Stimulated activated naive B cell treated with anti-CD40 and anti-IgM and Interleukin-4, amounts not matched to agents 10 μg/mL and 1 μg/mL and 100 μg/mL, for 72 hours (primary cell): ENCODE results near the gene PTGES3L.
A peak's percentile ranks its signal among the peaks of the same experiment; 100 is the strongest.

Experiments used
- ATAC-seq, 2 donors: fragments of 150-1000 bp; cut with Tn5 transposase; replicated peaks; 2 replicates each; pipeline ENCODE4 v1.10.0; 2021; ENCODE audit warnings: moderate library complexity in 1 of 2
- DNase-seq: peaks from one replicate; pipeline ENCODE4 v3.0.0; 2021
- H3K27ac Mint-ChIP-seq: one replicate; pipeline ENCODE4 v1.8.0; 2022; ENCODE audit warnings: mild to moderate bottlenecking, mixed read lengths
- H3K27me3 Mint-ChIP-seq, 2 donors: one replicate each; pipeline ENCODE4 v1.8.0; 2022; ENCODE audit warnings: mixed read lengths in 2 of 2
- H3K36me3 Mint-ChIP-seq, 2 donors: one replicate each; pipeline ENCODE4 v1.8.0; 2022; ENCODE audit warnings: mixed read lengths in 2 of 2, mild to moderate bottlenecking in 1 of 2
- H3K4me1 Mint-ChIP-seq, 2 donors: one replicate each; pipeline ENCODE4 v1.8.0; 2022; ENCODE audit warnings: mixed read lengths in 2 of 2, mild to moderate bottlenecking in 1 of 2
- H3K4me3 Mint-ChIP-seq, 2 donors: one replicate each; pipeline ENCODE4 v1.8.0; 2022; ENCODE audit warnings: mild to moderate bottlenecking in 2 of 2, mixed read lengths in 2 of 2, moderate library complexity in 1 of 2
- H3K9me3 Mint-ChIP-seq, 2 donors: one replicate each; pipeline ENCODE4 v1.8.0; 2022; ENCODE audit warnings: mixed read lengths in 2 of 2, mild to moderate bottlenecking in 1 of 2

Gene PTGES3L

DNA sequence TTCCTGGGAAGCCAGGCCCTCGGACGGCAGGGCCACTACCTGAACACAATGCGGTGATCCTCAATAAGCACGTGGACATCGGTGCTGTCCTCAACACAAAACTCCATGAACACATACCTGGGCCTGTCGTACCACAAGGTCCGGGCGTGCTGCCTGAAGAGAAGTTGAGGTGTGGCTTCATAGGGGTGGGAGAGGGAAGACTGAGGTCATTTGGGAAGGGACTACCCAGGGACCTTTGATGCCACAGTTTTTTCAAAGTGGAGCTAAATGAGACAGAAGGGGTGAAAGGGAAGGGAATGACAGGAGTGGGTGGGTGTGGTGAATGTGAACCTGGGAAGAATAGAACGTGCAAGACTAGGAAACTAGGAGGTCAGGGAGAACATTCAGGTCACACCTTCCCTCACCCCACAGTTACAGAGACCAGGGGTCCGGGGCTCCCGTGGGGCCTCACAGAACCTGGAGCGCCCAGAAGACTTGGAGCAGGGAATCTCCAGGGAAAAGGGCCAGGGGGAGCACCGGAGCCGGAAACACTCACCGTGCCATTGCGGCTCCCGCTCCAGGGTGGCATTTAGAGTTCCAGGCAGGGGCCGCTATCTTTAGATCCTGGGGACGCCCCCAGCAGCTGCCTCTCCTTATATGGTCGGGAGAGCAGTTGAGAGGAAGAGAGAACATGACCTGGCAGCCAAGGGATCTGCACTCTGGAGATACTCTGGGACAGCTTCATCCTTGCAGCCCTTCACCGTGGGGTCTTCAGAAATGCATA lies at the start of gene PTGES3L:
TSS of gene PTGES3L (minus strand) at position 570 of the 763 bp plus-strand sequence. CDS start at position 543, 27 bp downstream.
- no peaks in the 10 kb centered on the region for H3K9me3 Mint-ChIP-seq
- H3K4me3 Mint-ChIP-seq: peak within 1 kb of the TSS; percentile 86 to 99
- no peaks in the 10 kb centered on the region for H3K27me3 Mint-ChIP-seq
- H3K4me1 Mint-ChIP-seq: peaks cover 22 to 58% of the 10 kb centered on the region in 2 donors
- H3K36me3 Mint-ChIP-seq: peaks cover 9 to 17% of the 10 kb centered on the region in 2 donors
- peak within 1 kb of the TSS; percentile 98 for H3K27ac Mint-ChIP-seq
- DNase-seq (peak; percentile 24), ATAC-seq (peak; percentile 49 to 54)

- Mint-ChIP-seq H3K4me1 (peaks cover 11 to 17% of the 10 kb centered on the region in 2 donors), H3K4me3 (no peak overlapping the region), H3K27ac (no peak overlapping the region), H3K36me3 (no peaks in the 10 kb centered on the region), H3K27me3 (no peaks in the 10 kb centered on the region), H3K9me3 (no peaks in the 10 kb centered on the region)
- DNase-seq (no peak), ATAC-seq (no peak)
Measured at GRCh38 chr17:43028221-43028861, 48.5 kb upstream of the PTGES3L start.

DNA sequence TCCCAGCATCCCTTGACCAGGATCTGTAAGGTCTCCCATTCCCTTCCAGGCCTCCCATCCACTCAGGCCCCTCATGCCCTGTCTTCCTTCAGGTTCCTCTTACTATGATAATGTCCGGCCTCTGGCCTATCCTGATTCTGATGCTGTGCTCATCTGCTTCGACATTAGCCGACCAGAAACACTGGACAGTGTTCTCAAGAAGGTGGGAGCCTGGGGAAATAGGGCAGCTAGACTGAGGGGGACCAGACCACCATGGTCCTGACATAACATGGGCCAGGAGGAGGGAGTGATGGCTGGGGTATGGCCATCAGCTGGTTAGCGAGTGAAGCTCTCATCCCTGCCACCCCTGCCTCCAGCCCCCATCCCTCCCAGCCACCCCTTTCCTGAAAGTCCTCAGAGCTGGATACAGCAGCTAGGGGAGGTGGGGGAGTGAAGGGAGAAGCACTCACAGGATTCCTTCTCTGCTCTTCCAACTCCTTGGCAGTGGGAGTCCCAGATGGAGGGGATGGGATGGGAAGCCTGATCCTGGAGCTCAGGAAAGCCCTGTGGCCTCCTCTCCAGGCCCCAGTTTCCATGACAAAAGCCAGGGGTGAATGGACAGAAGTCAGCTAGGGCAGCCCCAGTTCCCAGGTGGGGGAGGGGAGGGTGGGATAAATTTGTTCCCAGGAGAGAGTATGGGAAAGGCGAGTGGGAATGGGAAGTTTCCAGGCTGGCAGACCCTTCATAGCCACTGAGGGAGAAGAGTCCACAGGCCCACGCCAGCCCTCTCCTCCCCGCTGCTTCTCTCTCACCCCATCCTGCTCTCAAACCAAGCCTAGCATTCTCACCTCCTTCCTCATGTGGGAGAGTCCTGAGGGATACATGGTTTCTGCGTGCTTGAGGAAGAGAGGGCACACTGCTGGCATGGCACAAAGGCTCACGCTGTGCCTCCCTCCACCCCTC lies 47.5 kb upstream of the PTGES3L start:
- no peak for DNase-seq
- Mint-ChIP-seq H3K9me3 (no peaks in the 10 kb centered on the region), H3K4me1 (peaks cover 11 to 21% of the 10 kb centered on the region in 2 donors), H3K36me3 (no peaks in the 10 kb centered on the region), H3K4me3 (no peak overlapping the region), H3K27ac (no peak overlapping the region), H3K27me3 (no peaks in the 10 kb centered on the region)
- ATAC-seq: no peak

DNA sequence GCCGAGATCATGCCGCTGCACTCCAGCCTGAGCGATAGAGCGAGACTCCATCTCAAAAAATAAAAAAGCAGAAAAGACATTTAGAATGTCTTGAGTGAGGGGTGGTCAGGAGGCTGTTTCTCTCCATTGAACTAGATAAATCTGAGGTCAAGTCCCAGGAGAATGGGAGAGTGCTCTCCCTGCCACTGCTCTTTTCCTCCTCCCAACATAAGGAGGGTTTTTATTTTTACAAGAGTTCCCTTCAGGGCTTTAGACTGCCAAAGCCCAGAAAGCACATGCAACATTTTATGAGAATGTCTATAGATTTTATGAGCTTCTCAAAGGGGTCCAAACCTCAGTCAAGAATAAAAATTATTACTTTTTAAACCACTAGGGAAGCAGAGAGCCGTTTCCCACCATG lies 46.7 kb upstream of the PTGES3L start:
- H3K27me3 Mint-ChIP-seq: no peaks in the 10 kb centered on the region
- H3K9me3 Mint-ChIP-seq: no peaks in the 10 kb centered on the region
- ATAC-seq: no peak
- no peak overlapping the region for H3K27ac Mint-ChIP-seq
- no peak for DNase-seq
- H3K4me1 Mint-ChIP-seq: peaks cover 13 to 29% of the 10 kb centered on the region in 2 donors
- no peak overlapping the region for H3K4me3 Mint-ChIP-seq
- no peaks in the 10 kb centered on the region for H3K36me3 Mint-ChIP-seq

DNA sequence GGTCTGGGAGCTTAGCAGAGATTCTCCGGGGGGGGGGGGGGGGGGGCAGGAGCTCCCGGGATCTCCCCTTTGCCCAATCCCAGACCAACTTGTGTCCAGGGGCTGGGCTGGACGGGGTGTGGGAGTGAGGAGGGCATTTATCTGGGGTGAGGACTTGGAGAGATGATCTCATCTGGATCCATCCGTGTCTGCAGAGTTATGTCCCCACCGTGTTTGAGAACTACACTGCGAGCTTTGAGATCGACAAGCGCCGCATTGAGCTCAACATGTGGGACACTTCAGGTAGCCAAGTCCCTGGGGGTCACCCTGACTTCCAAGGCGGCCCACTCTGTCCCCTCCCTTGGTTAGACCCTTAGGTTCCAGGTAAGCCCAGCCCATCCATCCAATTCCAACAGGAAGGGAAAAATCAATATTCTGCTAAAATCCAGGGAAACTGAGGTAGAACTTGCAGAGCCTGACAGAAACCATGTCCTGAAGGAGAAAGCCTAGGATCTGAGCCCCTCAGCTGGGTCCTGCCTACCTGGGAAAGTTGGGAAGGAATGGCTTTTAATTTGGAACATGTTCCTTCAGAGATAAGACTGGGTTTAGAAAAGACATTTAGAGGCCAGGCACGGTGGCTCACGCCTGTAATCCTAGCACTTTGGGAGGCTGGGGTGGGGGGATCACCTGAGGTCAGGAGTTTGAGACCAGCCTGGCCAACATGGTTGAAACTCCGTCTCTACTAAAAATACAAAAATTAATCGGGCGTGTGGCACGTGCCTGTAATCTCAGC lies 46.1 kb upstream of the PTGES3L start:
- no peak overlapping the region for H3K27ac Mint-ChIP-seq
- H3K27me3 Mint-ChIP-seq: no peaks in the 10 kb centered on the region
- no peak for DNase-seq
- no peak for ATAC-seq
- H3K9me3 Mint-ChIP-seq: no peaks in the 10 kb centered on the region
- peaks cover 16 to 35% of the 10 kb centered on the region in 2 donors for H3K4me1 Mint-ChIP-seq
- peak overlapping the region in 1 of 2 donors; percentile 67 for H3K4me3 Mint-ChIP-seq
- H3K36me3 Mint-ChIP-seq: no peaks in the 10 kb centered on the region

DNA sequence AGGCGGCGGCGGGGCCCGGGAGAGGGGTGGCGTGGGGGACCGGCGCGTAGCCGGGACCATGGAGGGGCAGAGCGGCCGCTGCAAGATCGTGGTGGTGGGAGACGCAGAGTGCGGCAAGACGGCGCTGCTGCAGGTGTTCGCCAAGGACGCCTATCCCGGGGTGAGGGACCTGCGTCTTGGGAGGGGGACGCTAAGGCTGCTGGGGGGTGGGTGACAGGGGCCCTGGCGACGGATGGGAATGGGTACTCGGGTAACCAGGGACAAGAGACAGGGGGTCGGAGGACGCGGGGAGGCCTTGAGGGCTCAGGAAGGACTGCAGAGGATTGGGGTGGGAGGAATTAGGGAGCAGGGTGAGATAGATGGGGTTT lies 45.4 kb upstream of the PTGES3L start:
- Mint-ChIP-seq H3K4me3 (peak overlapping the region; percentile 67 to 72), H3K27ac (no peak overlapping the region), H3K4me1 (peaks cover 18 to 37% of the 10 kb centered on the region in 2 donors), H3K36me3 (no peaks in the 10 kb centered on the region), H3K27me3 (no peaks in the 10 kb centered on the region), H3K9me3 (no peaks in the 10 kb centered on the region)
- ATAC-seq (peak; percentile 1 to 4), DNase-seq (no peak)

DNA sequence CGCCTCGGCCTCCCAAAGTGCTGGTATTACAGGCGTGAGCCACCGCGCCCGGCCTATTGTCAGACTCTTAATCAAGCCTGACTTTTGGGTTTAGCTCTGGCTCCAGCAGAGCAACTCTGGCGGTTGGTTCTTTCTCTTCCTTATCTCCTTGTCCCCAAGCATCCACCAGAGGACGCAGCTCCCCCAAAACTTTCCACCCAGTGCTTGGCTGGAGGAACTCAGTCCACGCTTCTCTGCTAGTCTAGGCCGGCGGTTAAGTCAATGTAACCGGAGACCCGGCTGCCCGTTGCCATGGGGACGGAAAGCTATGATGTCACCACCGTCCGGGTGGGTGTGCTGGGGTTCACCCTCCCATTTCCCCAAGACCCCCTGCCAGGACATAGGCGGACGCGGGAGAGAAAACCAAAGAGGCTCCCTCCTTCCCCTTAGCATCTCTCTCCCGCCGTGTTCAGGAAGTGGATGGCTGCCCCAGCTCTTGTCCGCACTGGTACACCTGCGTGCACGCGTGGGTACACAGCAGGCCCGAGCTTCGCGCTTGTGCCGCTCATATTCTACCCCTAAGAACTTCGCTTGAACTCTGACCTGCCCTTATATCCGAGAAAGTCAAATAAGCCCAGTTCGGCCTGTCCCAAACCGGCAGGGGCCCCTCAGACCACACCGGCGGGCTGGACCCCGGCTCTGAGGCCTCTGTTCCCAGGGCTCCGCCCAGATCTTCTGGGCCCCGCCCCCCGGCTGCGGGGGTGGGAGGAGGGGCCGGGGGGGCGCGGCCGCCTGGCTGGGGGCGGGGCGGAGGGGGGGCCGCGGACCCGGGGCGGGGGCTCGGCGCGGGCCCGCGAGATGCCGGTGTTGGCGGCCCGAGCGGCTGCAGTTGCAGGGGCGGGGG lies 44.8 kb upstream of the PTGES3L start, which contains the start of gene RND2:
TSS of gene RND2 (plus strand) at position 825 of the 883 bp plus-strand sequence. CDS start 117 bp downstream, outside the sequence.
- ATAC-seq (peak; percentile 75 to 76), DNase-seq (peak; percentile 81)
- peak within 1 kb of the TSS; percentile 94 for H3K27ac Mint-ChIP-seq
- no peaks in the 10 kb centered on the region for H3K9me3 Mint-ChIP-seq
- peak within 1 kb of the TSS; percentile 85 to 90 for H3K4me3 Mint-ChIP-seq
- H3K36me3 Mint-ChIP-seq: no peaks in the 10 kb centered on the region
- H3K27me3 Mint-ChIP-seq: no peaks in the 10 kb centered on the region
- peaks cover 18 to 41% of the 10 kb centered on the region in 2 donors for H3K4me1 Mint-ChIP-seq

DNA sequence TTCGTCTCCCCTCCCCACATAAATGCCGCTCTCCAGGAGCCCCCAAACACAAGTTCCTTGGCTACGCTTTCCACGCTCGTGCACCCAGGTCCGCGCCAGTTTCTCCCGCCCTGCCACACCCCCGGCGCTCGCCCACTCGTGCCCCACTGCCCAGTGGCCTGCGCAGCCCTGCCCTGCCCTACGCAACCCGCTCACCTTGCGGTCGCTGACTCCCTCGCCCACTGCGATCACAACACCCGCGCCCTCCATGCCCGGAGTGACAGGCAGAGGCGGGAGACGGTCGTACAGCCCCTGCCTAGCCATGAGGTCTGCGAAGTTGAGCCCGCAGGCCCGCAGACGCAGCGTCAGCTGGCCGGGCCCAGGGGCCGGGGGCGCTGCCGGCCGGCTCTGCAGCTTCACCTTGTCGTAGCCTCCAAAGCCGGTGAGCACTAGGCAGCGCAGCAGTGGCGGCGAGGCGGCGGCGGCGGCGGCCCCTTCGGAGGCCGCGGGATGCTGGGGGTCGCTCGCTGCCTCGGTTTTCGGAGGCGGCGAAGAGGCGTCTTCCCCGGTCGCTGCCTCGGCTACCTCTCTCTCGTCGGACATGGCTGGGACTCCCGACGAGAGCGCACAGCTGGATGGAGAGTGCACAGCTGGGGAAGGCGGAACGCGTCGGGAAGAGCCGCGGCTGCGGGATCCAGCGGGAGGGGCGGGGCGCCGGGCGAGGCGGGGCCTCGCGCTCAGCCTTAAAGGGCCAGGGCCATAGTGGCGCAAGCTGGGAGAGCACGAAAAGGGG lies 42.0 kb upstream of the PTGES3L start, which contains the start of gene VAT1:
TSS of gene VAT1 (minus strand) at position 645 of the 772 bp plus-strand sequence. CDS start at position 582, 63 bp downstream.
- H3K9me3 Mint-ChIP-seq: no peaks in the 10 kb centered on the region
- DNase-seq (peak; percentile 34), ATAC-seq (peak; percentile 52 to 53)
- H3K36me3 Mint-ChIP-seq: no peaks in the 10 kb centered on the region
- H3K27ac Mint-ChIP-seq: peak within 1 kb of the TSS; percentile 96
- peaks cover 22 to 45% of the 10 kb centered on the region in 2 donors for H3K4me1 Mint-ChIP-seq
- peak within 1 kb of the TSS; percentile 87 to 93 for H3K4me3 Mint-ChIP-seq
- H3K27me3 Mint-ChIP-seq: no peaks in the 10 kb centered on the region

DNA sequence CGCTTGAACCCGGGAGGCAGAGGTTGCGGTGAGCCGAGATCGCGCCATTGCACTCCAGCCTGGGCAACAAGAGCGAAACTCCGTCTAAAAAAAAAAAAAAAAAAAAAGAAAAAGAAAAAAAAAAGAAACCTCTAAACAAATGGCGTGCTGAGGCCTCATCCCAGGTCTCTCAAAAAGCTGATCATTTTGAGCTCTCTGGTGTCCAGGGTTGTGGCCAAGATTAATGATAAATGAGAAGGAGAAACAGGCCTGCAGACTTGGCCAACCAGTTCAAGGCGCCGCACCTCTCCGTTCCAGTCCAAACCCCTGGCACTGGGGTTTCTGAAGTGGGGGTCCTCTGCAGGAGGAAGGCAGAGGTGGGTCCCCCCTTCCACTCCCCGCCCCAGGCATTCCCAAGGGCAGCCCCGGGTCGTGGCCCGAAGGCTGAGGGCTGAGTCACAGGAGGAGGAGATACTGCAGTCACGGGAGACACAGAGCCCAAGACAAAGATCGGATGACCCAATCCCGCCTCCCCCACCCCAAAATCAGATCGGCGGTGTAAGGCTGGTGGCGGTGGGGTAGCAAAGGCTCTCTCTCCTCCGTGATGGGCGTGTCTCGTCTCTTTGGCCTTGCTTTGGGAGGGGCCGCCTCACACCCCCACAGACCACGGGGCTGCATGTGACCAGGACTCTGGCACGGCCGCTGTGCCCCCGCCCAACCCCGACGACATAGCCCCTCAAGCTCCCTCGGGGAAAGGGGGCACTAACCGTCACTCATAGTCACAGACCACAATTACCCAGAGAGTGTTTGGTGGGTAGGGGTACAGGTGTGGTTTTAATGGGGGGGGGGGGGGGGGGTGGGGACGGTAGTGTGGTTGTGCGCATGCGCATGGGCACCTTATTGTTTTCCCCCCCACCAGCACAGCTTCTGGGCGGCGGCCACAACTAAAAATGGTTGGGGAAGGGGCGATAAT lies 41.2 kb upstream of the PTGES3L start:
- Mint-ChIP-seq H3K36me3 (peaks cover 1 to 2% of the 10 kb centered on the region in 2 donors), H3K27me3 (no peaks in the 10 kb centered on the region), H3K9me3 (no peaks in the 10 kb centered on the region), H3K27ac (peak overlapping the region; percentile 96), H3K4me3 (peak overlapping the region; percentile 87 to 93), H3K4me1 (peaks cover 22 to 46% of the 10 kb centered on the region in 2 donors)
- no peak for ATAC-seq
- DNase-seq: peak; percentile 27

DNA sequence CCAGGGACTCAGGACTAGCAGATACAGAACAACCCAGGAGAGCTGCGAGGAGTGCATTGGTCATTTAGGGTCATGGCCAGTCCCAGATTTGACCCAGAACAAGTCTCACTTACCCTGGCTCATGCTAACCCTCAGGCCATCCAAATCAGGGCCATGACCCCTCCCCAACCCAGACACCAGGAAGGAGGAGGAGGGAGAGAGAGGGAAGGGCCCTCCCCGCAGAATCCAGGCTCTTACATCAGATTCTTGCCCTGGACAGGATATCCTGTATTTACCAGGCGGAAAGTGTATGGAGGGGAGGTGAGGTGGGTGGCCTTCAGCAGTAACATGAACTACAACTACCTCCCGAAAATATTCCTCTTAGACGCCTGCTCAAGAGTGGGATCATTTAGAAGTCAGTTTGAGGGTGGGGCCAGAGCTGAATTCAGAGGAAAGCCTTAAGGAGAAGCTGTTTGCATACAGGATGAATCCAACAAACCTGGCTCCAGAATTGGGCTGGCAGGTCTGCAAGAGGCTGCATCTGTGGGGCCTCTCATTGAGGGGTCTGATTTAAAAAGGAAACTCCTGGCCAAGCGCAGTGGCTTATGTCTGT lies 40.2 kb upstream of the PTGES3L start:
- peak overlapping the region; percentile 87 to 93 for H3K4me3 Mint-ChIP-seq
- no peaks in the 10 kb centered on the region for H3K27me3 Mint-ChIP-seq
- DNase-seq (no peak), ATAC-seq (no peak)
- no peaks in the 10 kb centered on the region for H3K9me3 Mint-ChIP-seq
- H3K27ac Mint-ChIP-seq: no peak overlapping the region
- peaks cover 6 to 8% of the 10 kb centered on the region in 2 donors for H3K36me3 Mint-ChIP-seq
- H3K4me1 Mint-ChIP-seq: peaks cover 18 to 50% of the 10 kb centered on the region in 2 donors

DNA sequence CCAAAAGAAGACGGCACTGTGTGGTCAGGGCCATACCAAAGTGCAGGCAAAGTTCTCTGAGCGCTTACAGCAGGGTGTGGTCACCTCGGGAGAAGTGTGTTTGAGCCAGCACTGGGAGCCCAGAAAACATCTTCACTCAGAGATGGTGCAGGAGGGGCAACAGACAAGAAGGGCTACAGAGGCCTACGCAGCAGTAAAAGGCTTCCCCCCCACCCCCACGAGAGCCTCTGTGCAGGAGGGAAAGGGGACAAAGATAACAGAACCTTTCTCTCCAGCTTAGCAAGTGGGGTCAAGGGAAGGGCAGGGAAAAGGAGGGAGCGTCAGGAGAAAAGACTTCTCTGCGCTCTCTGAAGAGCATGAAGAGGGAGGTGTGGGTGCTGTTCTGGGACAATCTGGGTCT lies 39.5 kb upstream of the PTGES3L start:
- ATAC-seq (no peak), DNase-seq (no peak)
- Mint-ChIP-seq H3K27ac (no peak overlapping the region), H3K27me3 (no peaks in the 10 kb centered on the region), H3K36me3 (peaks cover 9 to 15% of the 10 kb centered on the region in 2 donors), H3K9me3 (no peaks in the 10 kb centered on the region), H3K4me1 (peaks cover 15 to 46% of the 10 kb centered on the region in 2 donors), H3K4me3 (peak overlapping the region in 1 of 2 donors; percentile 26)
